ENCODE data around the gene DCLRE1C. TPM values are rescaled to one million over a fixed set of nuclear protein-coding genes. Genes with fewer than 3 reads are reported as not detected.
"Not testable (repeated sequence)": the region's sequence is repeated elsewhere in the genome, so short reads cannot be mapped to it uniquely, and the experiment has no call there.

Gene DCLRE1C
- total RNA-seq, 1 donor from 2014 or later, result 2.2 TPM

- ATAC-seq (ENCODE audit: poor library complexity) (no peak), DNase-seq (no peak)
- intact Hi-C loops (cut with DNase I), result no loop called here
Observed at GRCh38 chr10:14906765-14907164, 47.1 kb downstream of the DCLRE1C start.

GRCh38 chr10:14905890-14906289 lies 48.0 kb downstream of the DCLRE1C start:
- ATAC-seq (ENCODE audit: poor library complexity) (no peak), DNase-seq (no peak)
- intact Hi-C loops (cut with DNase I), result no loop called here

GRCh38 chr10:14904864-14905263 lies 49.0 kb downstream of the DCLRE1C start:
- DNase-seq (no peak), ATAC-seq (ENCODE audit: poor library complexity) (no peak)
- intact Hi-C loops (cut with DNase I), result no loop called here

GRCh38 chr10:14904316-14904732 lies 49.6 kb downstream of the DCLRE1C start:
- intact Hi-C loops (cut with DNase I), result no loop called here

GRCh38 chr10:14891151-14891550 lies 62.7 kb downstream of the DCLRE1C start:
- intact Hi-C loops (cut with DNase I), result no loop called here
- ATAC-seq (ENCODE audit: poor library complexity) (no peak), DNase-seq (no peak)

More at GRCh38 chr10:14904316-14904732, 49.6 kb downstream of the DCLRE1C start:
- DNase-seq, result no peak
- ATAC-seq (ENCODE audit: poor library complexity), result no peak

- ATAC-seq (ENCODE audit: poor library complexity) (no peak), DNase-seq (no peak)
- intact Hi-C loops (cut with DNase I), result no loop called here
Observed at GRCh38 chr10:14889318-14889717, 64.6 kb downstream of the DCLRE1C start.

- intact Hi-C loops (cut with DNase I), result no loop called here
- ATAC-seq (ENCODE audit: poor library complexity) (no peak), DNase-seq (no peak)
Observed at GRCh38 chr10:14884082-14884481, 69.8 kb downstream of the DCLRE1C start.

- DNase-seq (no peak), ATAC-seq (ENCODE audit: poor library complexity) (no peak)
- intact Hi-C loops (cut with DNase I), result no loop called here
Observed at GRCh38 chr10:14880229-14880628, 73.7 kb downstream of the DCLRE1C start.

- DNase-seq (no peak), ATAC-seq (ENCODE audit: poor library complexity) (no peak)
- intact Hi-C loops (cut with DNase I), result loop anchor here (5.0 kb wide), 2 partner anchors 43 to 72 kb away; partner anchors contain the start of genes CDNF, DCLRE1C, HSPA14 and MSANTD7
Observed at GRCh38 chr10:14879928-14880193, 74.0 kb downstream of the DCLRE1C start.

GRCh38 chr10:14879124-14879927 lies 74.6 kb downstream of the DCLRE1C start:
- DNase-seq (no peak), ATAC-seq (ENCODE audit: poor library complexity) (no peak)
- intact Hi-C loops (cut with DNase I), result loop anchor here (5.0 kb wide), 2 partner anchors 42 to 73 kb away; partner anchors contain the start of genes CDNF, DCLRE1C, HSPA14 and MSANTD7

- DNase-seq (peak; percentile 98), ATAC-seq (ENCODE audit: poor library complexity) (peak; percentile 99)
- intact Hi-C loops (cut with DNase I), result loop anchor here (5.0 kb wide), 2 partner anchors 41 to 74 kb away; partner anchors contain the start of genes CDNF, DCLRE1C, HSPA14 and MSANTD7
Observed at GRCh38 chr10:14878266-14879123, 75.4 kb downstream of the DCLRE1C start, which contains the start of gene SUV39H2. TSS of gene SUV39H2 (plus strand) at chr10:14878866. CDS start at chr10:14878889, 23 bp downstream.

- DNase-seq (no peak), ATAC-seq (ENCODE audit: poor library complexity) (no peak)
Observed at GRCh38 chr10:14876764-14877163, 77.1 kb downstream of the DCLRE1C start.

GRCh38 chr10:14875941-14876340 lies 78.0 kb downstream of the DCLRE1C start:
- DNase-seq, result no peak
- ATAC-seq (ENCODE audit: poor library complexity), result no peak
- intact Hi-C loops (cut with DNase I), result loop anchor here (5.0 kb wide), 2 partner anchors 39 to 76 kb away; partner anchors contain the start of genes CDNF, DCLRE1C, HSPA14 and MSANTD7

More at GRCh38 chr10:14876764-14877163, 77.1 kb downstream of the DCLRE1C start:
- intact Hi-C loops (cut with DNase I), result loop anchor here (5.0 kb wide), 2 partner anchors 39 to 76 kb away; partner anchors contain the start of genes CDNF, DCLRE1C, HSPA14 and MSANTD7

GRCh38 chr10:14873090-14873760 lies 80.7 kb downstream of the DCLRE1C start:
- no peak for ATAC-seq (ENCODE audit: poor library complexity)
- intact Hi-C loops (cut with DNase I), result no loop called here

GRCh38 chr10:14864871-14865270 lies 89.0 kb downstream of the DCLRE1C start:
- intact Hi-C loops (cut with DNase I); ATAC-seq (ENCODE audit: poor library complexity); DNase-seq: not testable (repeated sequence)

More at GRCh38 chr10:14873090-14873760, 80.7 kb downstream of the DCLRE1C start:
- no peak for DNase-seq

- DNase-seq; intact Hi-C loops (cut with DNase I); ATAC-seq (ENCODE audit: poor library complexity): not testable (repeated sequence)
Observed at GRCh38 chr10:14864466-14864865, 89.4 kb downstream of the DCLRE1C start.

GRCh38 chr10:14860791-14861190 lies 93.1 kb downstream of the DCLRE1C start:
- no peak for DNase-seq
- ATAC-seq (ENCODE audit: poor library complexity), result no peak

GRCh38 chr10:14859775-14860174 lies 94.1 kb downstream of the DCLRE1C start:
- no peak for ATAC-seq (ENCODE audit: poor library complexity)
- intact Hi-C loops (cut with DNase I), result no loop called here

More at GRCh38 chr10:14860791-14861190, 93.1 kb downstream of the DCLRE1C start:
- intact Hi-C loops (cut with DNase I), result no loop called here

More at GRCh38 chr10:14859775-14860174, 94.1 kb downstream of the DCLRE1C start:
- no peak for DNase-seq

Measured in Right ventricle myocardium superior (tissue), 1 donor.